Loucy (cell line): ENCODE results near the gene UNC93A.
"Not testable (repeated sequence)": the region's sequence is repeated elsewhere in the genome, so short reads cannot be mapped to it uniquely, and the experiment has no call there.

Experiments
- H2AFZ ChIP-seq: fragments of 200-600 bp; sonication (generic); 2 replicates; pipeline ENCODE4 v1.6.0; 2016; ENCODE audit warnings: antibody characterized with exemption, mild to moderate bottlenecking, low read length, moderate library complexity
- H3F3A ChIP-seq: fragments of 200-600 bp; 2 replicates; pipeline ENCODE4 v1.6.0; 2016; ENCODE audit warnings: antibody characterized with exemption, low read depth, mild to moderate bottlenecking
- H3K27me3 ChIP-seq: fragments of 200-600 bp; sonication (generic); 2 replicates; pipeline ENCODE4 v1.6.1; 2014; ENCODE audit warnings: low read length, mild to moderate bottlenecking; ENCODE audit not compliant: insufficient read depth, poor library complexity, severe bottlenecking
- H3K36me3 ChIP-seq: fragments of 200-600 bp; sonication (generic); 2 replicates; pipeline ENCODE4 v1.6.1; 2016; ENCODE audit warnings: low read length; ENCODE audit not compliant: insufficient read depth
- H3K4me1 ChIP-seq: fragments of 200-600 bp; sonication (generic); 2 replicates; pipeline ENCODE4 v1.5.1; 2014; ENCODE audit warnings: low read length, mild to moderate bottlenecking; ENCODE audit not compliant: insufficient read depth, poor library complexity, severe bottlenecking
- H3K4me2 ChIP-seq: fragments of 200-600 bp; sonication (generic); 2 replicates; pipeline ENCODE4 v1.6.0; 2014; ENCODE audit warnings: antibody characterized with exemption, low read length, low read depth, mild to moderate bottlenecking; ENCODE audit not compliant: poor library complexity, severe bottlenecking
- H3K4me3 ChIP-seq: fragments of 200-600 bp; sonication (generic); 2 replicates; pipeline ENCODE4 v1.5.1; 2014; ENCODE audit warnings: low read length, mild to moderate bottlenecking, mixed read lengths; ENCODE audit not compliant: poor library complexity, severe bottlenecking
- H3K79me2 ChIP-seq: fragments of 200-600 bp; sonication (generic); 2 replicates; pipeline ENCODE4 v1.6.1; 2014; ENCODE audit warnings: low read length; ENCODE audit not compliant: insufficient read depth
- H3K9ac ChIP-seq: fragments of 200-600 bp; sonication (generic); 2 replicates; pipeline ENCODE4 v1.6.0; 2014; ENCODE audit warnings: mild to moderate bottlenecking, low read depth, low read length, moderate library complexity; ENCODE audit not compliant: poor library complexity, severe bottlenecking
- H3K9me2 ChIP-seq: fragments of 200-600 bp; sonication (generic); replicated peaks from 2 replicates; pipeline ENCODE4 v1.6.1; 2016; ENCODE audit warnings: low read depth, low read length, mixed read lengths
- H3K9me3 ChIP-seq: fragments of 200-600 bp; sonication (generic); 2 replicates; pipeline ENCODE4 v1.6.1; 2014; ENCODE audit warnings: mild to moderate bottlenecking, antibody characterized with exemption, low read length, low read depth; ENCODE audit not compliant: insufficient read depth
- H4K20me1 ChIP-seq: fragments of 200-600 bp; sonication (generic); 2 replicates; pipeline ENCODE4 v1.6.0; 2014; ENCODE audit warnings: antibody characterized with exemption, low read length, mild to moderate bottlenecking; ENCODE audit not compliant: insufficient read depth, poor library complexity, severe bottlenecking
- EZH2phosphoT487 ChIP-seq: fragments of 200-600 bp; IDR thresholded peaks from 2 replicates; pipeline ENCODE4 v1.6.1; 2018; ENCODE audit warnings: antibody characterized with exemption, mild to moderate bottlenecking, moderate library complexity, borderline replicate concordance

The UNC93A gene

GRCh38 chr6:167290786-167291622 lies at the start of gene UNC93A:
Gene UNC93A, plus strand, starts transcription at chr6:167291315. Its CDS starts 175 bp downstream, at chr6:167291490.
- Histone ChIP-seq H3K4me3 (no peak within 1 kb of the TSS), H3K9me2 (no peaks in the 10 kb centered on the region), H4K20me1 (no peaks in the 10 kb centered on the region), H3F3A (no peaks in the 10 kb centered on the region), H3K79me2 (no peaks in the 10 kb centered on the region), H3K36me3 (no peaks in the 10 kb centered on the region), H3K9me3 (no peaks in the 10 kb centered on the region), H3K4me1 (no peaks in the 10 kb centered on the region), H2AFZ (no peak within 1 kb of the TSS), H3K4me2 (no peak within 1 kb of the TSS), H3K9ac (no peak within 1 kb of the TSS), H3K27me3 (no peaks in the 10 kb centered on the region)
- no peak for TF ChIP-seq EZH2phosphoT487

GRCh38 chr6:167241321-167242134 lies 49.6 kb upstream of the UNC93A start:
- not testable (repeated sequence) for H2AFZ ChIP-seq, H3K4me3 ChIP-seq, H3K4me2 ChIP-seq, H3K9me3 ChIP-seq, H3K9ac ChIP-seq, H3K79me2 ChIP-seq, H3K27me3 ChIP-seq, H3K9me2 ChIP-seq, H4K20me1 ChIP-seq, H3K36me3 ChIP-seq, H3K4me1 ChIP-seq, H3F3A ChIP-seq

DNA sequence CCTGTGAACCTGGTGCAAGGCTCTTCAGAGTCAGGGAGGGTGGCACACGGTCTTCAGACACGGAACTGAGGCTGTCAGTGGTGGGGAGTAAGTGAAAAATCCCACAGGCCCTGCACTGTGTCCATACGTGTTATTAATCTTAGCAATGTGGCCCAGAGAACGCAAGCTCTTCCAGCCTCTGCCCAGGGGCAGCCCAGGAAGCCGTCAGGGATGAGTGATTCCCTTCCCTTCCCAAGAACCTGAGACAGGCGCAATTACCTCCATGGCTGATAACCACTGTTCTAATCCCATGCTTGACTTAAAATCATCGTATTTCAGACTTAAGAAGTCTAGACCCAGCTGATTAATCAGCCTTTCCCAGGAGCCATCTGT lies 49.0 kb upstream of the UNC93A start:
- H3K9ac ChIP-seq, H2AFZ ChIP-seq, H3K27me3 ChIP-seq, H3K4me1 ChIP-seq, H3K36me3 ChIP-seq, H3K4me2 ChIP-seq, H4K20me1 ChIP-seq, H3K79me2 ChIP-seq, H3F3A ChIP-seq, H3K9me3 ChIP-seq, H3K4me3 ChIP-seq, H3K9me2 ChIP-seq: not testable (repeated sequence)

- not testable (repeated sequence) for H3K4me2 ChIP-seq, H3K9ac ChIP-seq, H3K9me2 ChIP-seq, H3K79me2 ChIP-seq, H3K36me3 ChIP-seq, H3K4me3 ChIP-seq, H3K27me3 ChIP-seq, H3K9me3 ChIP-seq, H3K4me1 ChIP-seq, H4K20me1 ChIP-seq, H3F3A ChIP-seq, H2AFZ ChIP-seq
Measured at GRCh38 chr6:167242511-167243051, 48.5 kb upstream of the UNC93A start.
